GM13976 (cell line): ENCODE results near the gene ALG14.
"Not testable (repeated sequence)": the region's sequence is repeated elsewhere in the genome, so short reads cannot be mapped to it uniquely, and the experiment has no call there.

ENCODE experiments used
- DNase-seq: peaks from one replicate; pipeline ENCODE4 v3.0.0; 2012; ENCODE audit warnings: low spot score
- in situ Hi-C: fragments of 300-500 bp; cut with MboI; formaldehyde crosslinking; loops from one replicate; pipeline ENCODE4 v1.12.0; 2022; ENCODE audit warnings: low sequenced_read_pairs, mixed read lengths, inconsistent platforms; ENCODE audit not compliant: unreplicated experiment
- TF ChIP-seq, protein P1 (sequence below): IDR thresholded peaks from 2 replicates; pipeline ENCODE4 v1.5.1; 2012; ENCODE audit warnings: borderline replicate concordance, mild to moderate bottlenecking; ENCODE audit not compliant: insufficient read depth; ENCODE audit errors: extremely low read depth, missing control alignments, control extremely low read depth

The ALG14 gene

DNA sequence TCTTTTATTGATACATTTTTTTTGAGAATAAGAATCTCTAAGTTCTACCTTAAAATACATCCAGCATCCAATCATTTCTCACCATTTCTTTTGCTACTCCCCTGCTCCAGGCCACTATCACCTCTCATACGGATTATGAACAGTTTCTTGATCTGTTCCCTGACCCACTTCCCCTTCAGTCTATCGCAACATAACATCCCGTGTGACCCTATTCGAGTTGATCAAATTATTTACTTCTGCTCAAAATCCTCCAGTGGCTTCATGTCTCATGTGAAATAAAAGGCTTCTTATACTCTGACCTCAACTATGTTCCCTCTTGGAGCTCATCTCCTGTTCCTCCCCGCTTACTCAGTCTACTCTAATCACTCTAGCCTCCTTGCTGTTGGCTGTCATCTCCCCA is 5.2 kb downstream of the ALG14 start:
- no peak for DNase-seq
- in situ Hi-C loops, result no loop called here
- TF ChIP-seq, protein P1, sequence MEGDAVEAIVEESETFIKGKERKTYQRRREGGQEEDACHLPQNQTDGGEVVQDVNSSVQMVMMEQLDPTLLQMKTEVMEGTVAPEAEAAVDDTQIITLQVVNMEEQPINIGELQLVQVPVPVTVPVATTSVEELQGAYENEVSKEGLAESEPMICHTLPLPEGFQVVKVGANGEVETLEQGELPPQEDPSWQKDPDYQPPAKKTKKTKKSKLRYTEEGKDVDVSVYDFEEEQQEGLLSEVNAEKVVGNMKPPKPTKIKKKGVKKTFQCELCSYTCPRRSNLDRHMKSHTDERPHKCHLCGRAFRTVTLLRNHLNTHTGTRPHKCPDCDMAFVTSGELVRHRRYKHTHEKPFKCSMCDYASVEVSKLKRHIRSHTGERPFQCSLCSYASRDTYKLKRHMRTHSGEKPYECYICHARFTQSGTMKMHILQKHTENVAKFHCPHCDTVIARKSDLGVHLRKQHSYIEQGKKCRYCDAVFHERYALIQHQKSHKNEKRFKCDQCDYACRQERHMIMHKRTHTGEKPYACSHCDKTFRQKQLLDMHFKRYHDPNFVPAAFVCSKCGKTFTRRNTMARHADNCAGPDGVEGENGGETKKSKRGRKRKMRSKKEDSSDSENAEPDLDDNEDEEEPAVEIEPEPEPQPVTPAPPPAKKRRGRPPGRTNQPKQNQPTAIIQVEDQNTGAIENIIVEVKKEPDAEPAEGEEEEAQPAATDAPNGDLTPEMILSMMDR, result no peak

DNA sequence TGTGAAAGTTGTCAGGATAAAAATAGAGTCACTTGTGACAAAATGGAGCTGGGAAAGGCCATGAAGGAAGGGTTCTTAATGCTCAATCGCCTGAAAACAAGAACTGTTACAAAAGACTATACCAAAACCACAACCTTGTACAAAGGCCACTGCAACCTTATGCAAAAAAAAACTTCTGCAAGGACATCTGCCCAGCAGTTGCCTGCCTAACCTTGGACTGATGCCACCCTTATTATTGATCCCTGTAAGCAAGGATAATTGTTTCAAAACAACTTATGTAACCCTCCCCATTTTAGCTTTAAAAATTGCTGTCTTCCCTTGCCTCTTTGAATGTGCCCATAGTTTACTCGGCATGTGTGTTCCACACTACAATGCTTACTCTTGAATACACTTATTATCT is 5.7 kb downstream of the ALG14 start:
- TF ChIP-seq, protein P1, result no peak
- DNase-seq, result no peak
- in situ Hi-C loops, result no loop called here

DNA sequence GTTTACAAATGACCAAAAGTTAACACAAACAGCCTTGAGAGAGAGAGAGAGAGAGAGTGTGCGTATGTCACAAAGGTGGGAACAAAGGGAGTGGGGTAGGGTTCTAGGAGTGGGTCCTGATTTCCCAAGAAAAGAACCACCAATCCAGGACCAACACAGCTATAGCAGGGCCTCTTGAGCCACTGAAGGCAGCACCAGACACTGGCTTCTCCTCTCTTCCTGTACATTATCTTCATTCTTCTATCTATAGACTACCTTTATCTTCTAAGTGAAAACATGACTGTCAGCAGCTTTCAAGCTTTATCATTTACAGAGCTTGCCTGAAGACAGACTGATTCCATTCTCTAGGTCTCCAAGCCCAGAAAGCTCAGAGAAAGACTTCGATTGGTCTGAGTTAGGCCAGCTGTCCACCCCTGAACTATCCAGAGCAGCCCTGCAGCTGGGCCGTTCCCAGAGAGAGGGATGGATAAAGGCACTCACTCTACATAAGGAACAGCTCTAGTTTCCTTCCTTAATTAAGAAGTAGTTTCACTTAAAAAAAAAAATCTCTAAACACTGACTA is 11.2 kb downstream of the ALG14 start:
- in situ Hi-C loops, result no loop called here
- no peak for DNase-seq
- TF ChIP-seq, protein P1, result no peak

DNA sequence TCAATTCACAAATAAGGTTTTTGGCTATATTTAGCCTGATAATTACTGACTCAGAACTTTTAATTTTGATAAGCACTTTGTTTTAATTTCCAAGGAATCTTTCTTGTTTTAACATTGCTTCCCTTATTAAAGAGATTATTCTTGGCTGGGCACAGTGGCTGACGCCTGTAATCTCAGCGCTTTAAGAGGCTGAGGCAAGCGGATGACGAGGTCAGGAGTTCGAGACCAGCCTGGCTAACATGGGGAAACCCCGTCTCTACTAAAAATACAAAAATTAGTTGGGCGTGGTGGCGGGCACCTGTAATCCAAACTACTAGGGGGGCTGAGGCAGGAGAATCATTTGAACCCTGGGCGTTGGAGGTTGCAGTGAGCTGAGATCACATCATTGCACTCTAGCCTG is 13.8 kb downstream of the ALG14 start:
- DNase-seq, result no peak
- TF ChIP-seq, protein P1, result no peak
- in situ Hi-C loops, result no loop called here

DNA sequence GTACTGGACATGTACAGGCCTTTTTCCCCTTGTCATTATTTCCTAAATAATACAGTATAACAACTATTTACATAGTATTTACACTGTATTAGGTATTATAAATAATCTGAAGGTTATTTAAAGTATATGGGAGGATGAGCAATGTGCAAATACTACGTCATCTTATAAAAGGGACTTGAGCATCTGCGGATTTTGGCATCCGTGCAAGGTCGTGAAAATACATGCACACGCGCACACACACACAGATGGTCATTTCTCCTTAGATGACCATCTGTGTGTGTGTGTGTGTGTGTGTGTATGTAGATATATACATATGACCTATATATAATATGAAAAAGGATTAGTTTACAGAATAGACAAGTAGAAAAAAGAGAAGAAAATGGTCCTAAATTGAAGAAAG is 15.4 kb downstream of the ALG14 start:
- no peak for DNase-seq
- in situ Hi-C loops, result no loop called here
- TF ChIP-seq, protein P1, result no peak

DNA sequence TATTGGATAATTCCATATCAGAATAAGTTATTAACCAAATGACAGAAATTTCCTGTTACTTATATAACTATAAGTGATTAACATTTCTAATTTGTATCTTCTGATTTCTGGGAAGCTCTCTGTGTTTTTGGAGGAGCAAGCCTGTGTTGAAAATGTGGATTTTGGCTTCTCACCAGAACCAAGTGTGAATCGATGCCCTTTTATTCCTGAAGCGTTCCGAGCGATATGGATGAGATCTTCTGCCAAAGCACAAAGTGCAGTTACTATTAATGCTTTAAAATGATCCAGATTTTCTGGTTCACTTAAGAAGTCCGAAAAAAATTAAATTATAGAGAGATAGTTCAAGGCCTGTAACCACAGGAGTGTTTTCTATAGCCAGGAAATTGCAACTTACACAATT is 22.8 kb downstream of the ALG14 start:
- no peak for DNase-seq
- TF ChIP-seq, protein P1, result no peak
- in situ Hi-C loops, result no loop called here

DNA sequence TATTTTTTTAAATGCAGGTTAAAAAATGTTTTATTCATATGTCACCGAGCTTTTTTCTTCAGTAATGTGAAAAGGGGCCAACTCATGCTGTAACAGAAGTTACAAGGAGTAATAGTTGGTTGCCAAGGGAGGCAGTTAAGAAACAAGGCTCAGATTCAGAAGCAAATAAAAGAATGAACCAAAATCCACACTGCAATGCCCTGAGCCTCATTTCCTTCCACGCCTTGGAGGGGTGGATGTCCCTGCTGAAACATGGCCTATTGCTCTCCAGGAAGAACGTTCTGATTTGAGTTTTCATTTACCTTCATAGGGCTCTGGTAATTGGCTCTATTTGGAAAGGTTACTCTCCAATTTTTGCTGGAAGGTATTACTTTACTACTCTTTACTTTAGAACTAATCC is 24.4 kb downstream of the ALG14 start:
- TF ChIP-seq, protein P1, result no peak
- in situ Hi-C loops, result no loop called here
- DNase-seq, result no peak

DNA sequence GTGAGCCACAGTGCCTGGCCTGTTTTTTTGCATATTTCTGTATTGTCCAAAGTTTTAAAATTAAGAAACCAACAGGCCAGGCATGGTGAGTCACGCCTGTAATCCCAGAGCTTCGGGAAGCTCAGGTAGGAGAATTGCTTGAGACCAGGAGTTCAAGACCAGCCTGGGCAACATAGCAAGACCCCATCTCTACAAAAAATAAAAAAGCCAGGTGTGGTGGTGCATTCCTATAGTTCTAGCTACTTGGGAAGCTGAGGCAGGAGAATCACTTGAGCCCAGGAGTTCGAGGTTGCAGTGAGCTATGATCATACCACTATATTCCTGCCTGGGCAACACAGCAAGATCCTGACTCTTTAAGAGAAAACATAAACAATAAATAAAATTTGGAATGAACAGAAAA is 25.1 kb downstream of the ALG14 start:
- in situ Hi-C loops, DNase-seq: not testable (repeated sequence)
